ENCODE data around the gene ZBTB18. TPM values are rescaled to one million over a fixed set of nuclear protein-coding genes. Genes with fewer than 3 reads are reported as not detected.

The ZBTB18 gene
- total and polyA plus RNA-seq, 2 experiments from 2014 or later: 1.2 to 10.9 TPM

DNA sequence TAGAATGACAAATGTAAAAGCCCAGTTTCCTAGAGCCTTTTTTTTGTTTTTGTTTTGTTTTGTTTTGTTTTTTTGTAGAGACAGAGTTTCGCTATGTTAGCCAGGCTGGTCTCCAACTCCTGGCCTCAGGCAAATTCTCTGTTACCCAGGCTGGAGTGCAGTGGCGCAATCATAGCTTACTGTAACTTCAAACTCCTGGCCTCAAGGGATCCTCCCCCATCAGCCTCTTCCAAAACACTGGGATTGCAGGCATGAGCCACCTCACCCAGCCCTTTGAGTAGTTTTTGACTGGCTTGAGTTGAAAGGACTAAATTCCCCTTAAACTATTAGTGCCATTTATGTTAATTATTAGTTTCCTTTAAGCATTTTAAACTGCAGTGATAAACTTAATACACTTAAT, 28.8 kb upstream of the ZBTB18 start:
- no peak overlapping the region for H3K27ac ChIP-seq
- WGBS (ENCODE audit: low lambda C conversion rate, missing lambda C conversion rate): 82% methylated on average over 2 of the region's 2 CpGs
- no peak for TF ChIP-seq EZH2phosphoT487 (IDR thresholded peaks at IDR 0.05; ENCODE audit: low read depth, severe bottlenecking, unreplicated experiment)

DNA sequence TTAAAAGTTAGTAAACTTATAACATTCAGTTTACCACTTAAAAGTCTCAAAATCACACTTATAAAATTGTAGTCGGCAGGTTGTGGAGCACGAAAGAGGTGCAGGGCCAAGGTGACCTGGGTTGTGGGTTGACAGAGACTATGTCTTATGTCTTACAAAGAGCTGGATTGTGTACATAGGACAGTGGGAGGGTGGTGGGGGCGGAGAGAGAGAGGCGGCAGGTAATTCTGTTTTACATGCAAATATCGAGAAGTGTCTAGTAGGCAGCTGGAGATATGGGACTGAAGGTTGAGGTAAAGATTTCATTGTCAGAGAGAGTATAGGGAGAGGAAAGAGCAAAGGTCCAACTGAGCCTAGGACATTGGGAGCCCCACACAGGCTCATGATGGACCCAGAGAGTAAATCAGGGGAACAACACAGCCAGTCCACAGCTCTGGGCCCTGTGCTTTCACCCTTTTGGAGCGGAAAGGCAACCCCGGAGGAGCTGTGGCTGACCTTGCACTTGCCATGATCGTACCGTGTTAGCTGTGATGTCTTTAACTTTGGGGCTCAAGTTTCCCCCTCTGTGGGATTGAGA, 28.1 kb upstream of the ZBTB18 start:
- H3K9me3 ChIP-seq (ENCODE audit: low read depth): no peaks in the 10 kb centered on the region
- H3K27me3 ChIP-seq: no peaks in the 10 kb centered on the region
- H3K79me2 ChIP-seq: no peaks in the 10 kb centered on the region
- TF ChIP-seq EZH2 (IDR thresholded peaks at IDR 0.05; ENCODE audit: borderline replicate concordance) (no peak), EZH2phosphoT487 (IDR thresholded peaks at IDR 0.05; ENCODE audit: low read depth, severe bottlenecking, unreplicated experiment) (no peak)
- TF ChIP-seq, protein P1, sequence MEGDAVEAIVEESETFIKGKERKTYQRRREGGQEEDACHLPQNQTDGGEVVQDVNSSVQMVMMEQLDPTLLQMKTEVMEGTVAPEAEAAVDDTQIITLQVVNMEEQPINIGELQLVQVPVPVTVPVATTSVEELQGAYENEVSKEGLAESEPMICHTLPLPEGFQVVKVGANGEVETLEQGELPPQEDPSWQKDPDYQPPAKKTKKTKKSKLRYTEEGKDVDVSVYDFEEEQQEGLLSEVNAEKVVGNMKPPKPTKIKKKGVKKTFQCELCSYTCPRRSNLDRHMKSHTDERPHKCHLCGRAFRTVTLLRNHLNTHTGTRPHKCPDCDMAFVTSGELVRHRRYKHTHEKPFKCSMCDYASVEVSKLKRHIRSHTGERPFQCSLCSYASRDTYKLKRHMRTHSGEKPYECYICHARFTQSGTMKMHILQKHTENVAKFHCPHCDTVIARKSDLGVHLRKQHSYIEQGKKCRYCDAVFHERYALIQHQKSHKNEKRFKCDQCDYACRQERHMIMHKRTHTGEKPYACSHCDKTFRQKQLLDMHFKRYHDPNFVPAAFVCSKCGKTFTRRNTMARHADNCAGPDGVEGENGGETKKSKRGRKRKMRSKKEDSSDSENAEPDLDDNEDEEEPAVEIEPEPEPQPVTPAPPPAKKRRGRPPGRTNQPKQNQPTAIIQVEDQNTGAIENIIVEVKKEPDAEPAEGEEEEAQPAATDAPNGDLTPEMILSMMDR (IDR thresholded peaks at IDR 0.05; ENCODE audit: poor library complexity): no peak
- no peak overlapping the region for H3K4me2 ChIP-seq
- H3K4me3 ChIP-seq: no peak overlapping the region
- no peak overlapping the region for H2AFZ ChIP-seq
- no peaks in the 10 kb centered on the region for H3K36me3 ChIP-seq (replicated peaks; ENCODE audit: insufficient read depth, low read depth)
- no peaks in the 10 kb centered on the region for H4K20me1 ChIP-seq (ENCODE audit: insufficient read depth, poor library complexity, severe bottlenecking)
- H3K9me2 ChIP-seq (replicated peaks; ENCODE audit: insufficient read depth): no peaks in the 10 kb centered on the region
- no peaks in the 10 kb centered on the region for H3K4me1 ChIP-seq (ENCODE audit: insufficient read depth)
- peak overlapping the region; percentile 3 for H3K27ac ChIP-seq
- DNase-seq (ENCODE audit: low spot score): no peak
- 94% methylated on average over 9 of the region's 9 CpGs for WGBS (ENCODE audit: low lambda C conversion rate, missing lambda C conversion rate)

More for the DNA sequence above, 28.8 kb upstream of the ZBTB18 start:
- Histone ChIP-seq H3K4me3 (no peak overlapping the region), H3K9me3 (ENCODE audit: low read depth) (no peaks in the 10 kb centered on the region), H3K27me3 (no peaks in the 10 kb centered on the region), H3K4me1 (ENCODE audit: insufficient read depth) (no peaks in the 10 kb centered on the region), H3K36me3 (replicated peaks; ENCODE audit: insufficient read depth, low read depth) (no peaks in the 10 kb centered on the region), H3K79me2 (no peaks in the 10 kb centered on the region), H4K20me1 (ENCODE audit: insufficient read depth, poor library complexity, severe bottlenecking) (no peaks in the 10 kb centered on the region), H2AFZ (no peak overlapping the region), H3K4me2 (no peak overlapping the region), H3K9me2 (replicated peaks; ENCODE audit: insufficient read depth) (no peaks in the 10 kb centered on the region)
- no peak for DNase-seq (ENCODE audit: low spot score)

DNA sequence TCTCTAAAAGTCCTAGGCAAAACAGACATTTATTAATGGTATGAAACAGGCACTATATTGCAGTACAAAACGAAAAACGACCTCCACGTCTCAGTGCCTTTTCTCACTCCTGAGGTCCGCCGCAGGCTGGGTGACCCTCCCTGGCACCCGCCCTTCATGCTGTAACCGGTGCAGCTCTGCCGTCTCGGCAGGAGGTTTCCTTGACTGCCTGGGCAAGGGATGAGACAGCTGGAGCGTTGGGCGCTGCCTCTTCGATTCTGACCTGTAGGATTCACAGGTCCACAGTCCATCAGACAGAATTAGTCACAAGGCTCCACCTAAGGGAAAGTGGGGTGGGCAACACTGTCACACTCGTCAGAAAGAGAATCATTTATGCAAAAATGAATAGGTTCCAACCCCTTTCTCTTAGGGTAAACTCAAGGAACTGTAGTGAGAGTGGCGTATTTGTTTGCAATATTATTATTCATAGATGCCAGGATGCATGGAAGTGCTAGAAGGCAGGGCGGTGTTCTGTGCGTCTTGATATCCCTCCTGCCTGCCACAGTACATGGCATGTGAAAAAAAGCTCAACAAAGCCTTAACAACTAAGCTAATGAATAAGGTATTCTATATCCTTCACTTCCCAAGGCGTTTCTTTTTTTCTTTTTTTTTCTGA, 23.5 kb upstream of the ZBTB18 start:
- H3K9me2 ChIP-seq (replicated peaks; ENCODE audit: insufficient read depth): no peaks in the 10 kb centered on the region
- no peak for DNase-seq (ENCODE audit: low spot score)
- H4K20me1 ChIP-seq (ENCODE audit: insufficient read depth, poor library complexity, severe bottlenecking): no peaks in the 10 kb centered on the region
- H2AFZ ChIP-seq: no peak overlapping the region
- no peak overlapping the region for H3K27ac ChIP-seq
- no peak overlapping the region for H3K4me3 ChIP-seq
- H3K27me3 ChIP-seq: no peaks in the 10 kb centered on the region
- no peaks in the 10 kb centered on the region for H3K4me1 ChIP-seq (ENCODE audit: insufficient read depth)
- H3K36me3 ChIP-seq (replicated peaks; ENCODE audit: insufficient read depth, low read depth): no peaks in the 10 kb centered on the region
- H3K4me2 ChIP-seq: no peak overlapping the region
- WGBS (ENCODE audit: low lambda C conversion rate, missing lambda C conversion rate): 90% methylated on average over 17 of the region's 17 CpGs
- no peak for TF ChIP-seq EZH2 (IDR thresholded peaks at IDR 0.05; ENCODE audit: borderline replicate concordance)
- TF ChIP-seq EZH2phosphoT487 (IDR thresholded peaks at IDR 0.05; ENCODE audit: low read depth, severe bottlenecking, unreplicated experiment): no peak
- TF ChIP-seq, protein P1 (IDR thresholded peaks at IDR 0.05; ENCODE audit: poor library complexity): no peak
- no peaks in the 10 kb centered on the region for H3K79me2 ChIP-seq
- no peaks in the 10 kb centered on the region for H3K9me3 ChIP-seq (ENCODE audit: low read depth)

DNA sequence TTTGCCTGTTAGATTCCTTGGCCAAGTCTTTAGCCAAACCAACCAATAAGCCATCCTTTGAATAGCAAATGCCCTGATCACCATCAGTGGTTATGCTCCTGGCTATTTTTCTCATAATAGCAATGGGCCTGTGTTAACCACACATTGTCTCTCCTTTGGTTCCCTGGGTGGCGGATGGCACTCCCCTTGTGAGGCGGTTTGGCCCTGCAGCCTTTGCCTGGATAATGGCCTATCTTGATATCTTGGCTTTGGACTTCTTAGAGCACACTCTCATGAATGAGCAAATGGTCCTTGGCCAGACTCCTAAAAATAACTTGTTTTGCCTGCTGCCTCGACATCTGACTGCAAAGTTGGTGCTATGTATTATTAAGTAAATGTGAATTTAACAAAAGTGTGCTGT, 22.4 kb upstream of the ZBTB18 start:
- Histone ChIP-seq H3K4me1 (ENCODE audit: insufficient read depth) (no peaks in the 10 kb centered on the region), H2AFZ (no peak overlapping the region), H3K4me2 (no peak overlapping the region), H3K9me2 (replicated peaks; ENCODE audit: insufficient read depth) (no peaks in the 10 kb centered on the region), H3K36me3 (replicated peaks; ENCODE audit: insufficient read depth, low read depth) (no peaks in the 10 kb centered on the region), H3K4me3 (no peak overlapping the region), H4K20me1 (ENCODE audit: insufficient read depth, poor library complexity, severe bottlenecking) (no peaks in the 10 kb centered on the region), H3K79me2 (no peaks in the 10 kb centered on the region), H3K27me3 (no peaks in the 10 kb centered on the region), H3K9me3 (ENCODE audit: low read depth) (no peaks in the 10 kb centered on the region), H3K27ac (no peak overlapping the region)
- 85% methylated on average over 3 of the region's 3 CpGs for WGBS (ENCODE audit: low lambda C conversion rate, missing lambda C conversion rate)
- no peak for TF ChIP-seq EZH2phosphoT487 (IDR thresholded peaks at IDR 0.05; ENCODE audit: low read depth, severe bottlenecking, unreplicated experiment)
- TF ChIP-seq, protein P1 (IDR thresholded peaks at IDR 0.05; ENCODE audit: poor library complexity): no peak
- no peak for TF ChIP-seq EZH2 (IDR thresholded peaks at IDR 0.05; ENCODE audit: borderline replicate concordance)
- DNase-seq (ENCODE audit: low spot score): no peak

Data from hepatocyte (in vitro differentiated cells).